Activated T-cell treated with anti-CD3 and anti-CD28 coated beads, Interleukin-2, amount 50 U/mL, for 48 hours (primary cell): ENCODE data around the gene ZCCHC9.
"Not testable (repeated sequence)": the region's sequence is repeated elsewhere in the genome, so short reads cannot be mapped to it uniquely, and the experiment has no call there.

Experiments
- DNase-seq, 2 experiments: peaks; one replicate each; pipeline ENCODE4 v3.0.0-alpha.2; 2020

The ZCCHC9 gene

GRCh38 chr5:81308836-81309235 lies 7.4 kb downstream of the ZCCHC9 start:
- DNase-seq: no peak

DNA sequence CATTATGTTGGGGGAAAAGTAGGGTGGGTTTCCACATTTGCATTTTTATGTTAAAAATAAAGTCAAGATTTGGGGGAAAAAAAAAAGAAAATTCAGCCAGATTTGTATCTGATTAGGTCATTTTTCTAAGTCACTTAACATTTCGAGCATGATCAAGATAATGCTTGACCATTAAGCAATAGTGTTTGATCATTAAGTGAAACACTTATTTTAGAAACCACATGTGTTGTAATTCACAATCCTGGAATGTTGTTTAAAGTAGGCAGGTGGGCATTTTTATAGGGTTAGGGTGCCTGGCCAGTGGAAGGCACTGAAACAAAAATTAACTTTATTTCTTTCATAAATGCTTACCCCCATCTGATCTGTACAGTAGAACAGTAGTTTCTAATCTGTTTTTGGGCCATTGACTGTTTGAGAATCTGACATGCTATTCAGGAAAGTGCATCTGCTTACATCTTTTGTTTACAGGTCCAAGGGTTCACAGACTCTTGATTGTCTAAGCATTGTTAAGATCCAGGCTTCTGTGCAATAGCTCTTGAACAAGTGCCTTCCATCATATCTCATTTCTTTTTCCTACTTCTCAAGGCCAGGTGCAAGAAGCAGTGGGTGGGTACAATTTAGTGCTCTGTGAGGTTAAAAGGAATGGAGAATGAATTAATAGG lies 9.1 kb downstream of the ZCCHC9 start:
- no peak for DNase-seq

- no peak for DNase-seq
Observed at GRCh38 chr5:81313278-81313677, 11.9 kb downstream of the ZCCHC9 start.

DNA sequence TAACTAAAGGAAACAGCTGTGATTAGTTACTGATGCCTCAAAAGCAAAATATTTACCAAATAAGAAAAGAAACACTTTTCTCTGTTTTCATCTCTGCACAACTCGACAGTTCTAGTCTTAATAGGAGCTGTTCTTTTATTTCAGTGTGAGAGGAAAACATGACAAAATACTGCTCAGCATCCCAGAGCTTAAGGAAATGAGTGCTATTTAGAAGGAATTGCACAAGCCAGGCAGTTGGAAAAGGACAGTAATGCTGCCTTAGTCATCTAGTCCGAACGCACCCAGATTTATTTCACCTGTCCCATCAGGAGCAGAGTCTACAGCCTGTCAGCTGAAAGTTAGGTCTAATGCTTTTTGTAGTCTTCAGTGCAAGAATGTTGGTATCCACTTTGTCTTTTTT lies 12.3 kb downstream of the ZCCHC9 start:
- no peak for DNase-seq

DNA sequence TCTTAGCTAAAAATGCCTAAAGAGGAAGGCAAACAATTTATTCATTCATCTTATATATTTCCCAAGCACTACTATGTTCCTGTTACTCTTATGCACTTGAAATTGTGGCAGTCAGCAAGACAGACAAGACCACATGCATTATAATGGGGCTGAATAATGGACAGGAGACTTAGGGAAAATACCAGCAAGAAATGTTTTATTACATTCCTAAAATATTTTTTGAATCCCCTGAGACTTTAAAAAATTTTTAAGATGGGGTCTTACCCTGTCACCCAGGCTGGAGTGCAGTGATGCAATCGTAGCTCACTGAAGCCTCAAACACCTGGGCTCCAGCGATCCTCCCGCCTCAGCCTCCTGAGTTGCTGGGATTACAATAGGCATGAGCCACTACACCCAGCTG lies 13.2 kb downstream of the ZCCHC9 start:
- no peak for DNase-seq

GRCh38 chr5:81315336-81315735 lies 13.9 kb downstream of the ZCCHC9 start:
- no peak for DNase-seq

DNA sequence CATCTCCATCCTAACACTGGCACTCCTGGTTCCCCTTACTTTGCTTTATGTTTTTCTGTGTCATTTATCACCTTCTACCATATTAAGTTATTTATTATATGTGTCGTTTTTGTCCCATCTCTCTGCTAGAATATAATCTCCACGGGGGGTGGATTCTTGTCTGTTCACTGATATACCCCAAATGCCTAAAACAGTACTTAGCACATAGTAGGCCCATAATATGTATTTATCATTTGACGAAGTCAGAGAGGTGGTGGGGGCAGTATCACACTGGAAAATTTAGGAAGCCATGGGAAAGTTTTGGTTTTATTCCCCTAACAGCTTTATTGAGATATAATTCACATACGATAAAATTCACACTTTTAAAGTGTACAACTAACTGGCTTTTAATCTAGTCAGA lies 14.4 kb downstream of the ZCCHC9 start:
- no peak for DNase-seq

DNA sequence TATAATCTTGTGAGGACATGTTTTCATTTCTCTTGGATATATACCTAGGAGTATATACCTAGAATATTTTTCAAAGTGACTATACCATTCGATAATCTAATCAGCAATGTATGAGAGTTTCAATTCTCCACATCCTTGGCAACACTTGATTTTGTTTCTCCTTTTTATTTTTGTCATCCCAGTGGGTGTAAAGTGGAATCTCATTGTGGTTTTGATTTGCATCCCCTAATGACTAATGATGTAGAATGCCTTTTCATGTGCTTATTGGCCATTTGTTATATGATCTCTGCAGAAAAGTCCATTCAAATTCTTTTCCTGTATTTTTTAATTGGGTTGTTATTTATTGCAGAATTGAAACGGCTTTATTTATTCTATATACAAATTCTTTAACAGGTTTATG lies 15.2 kb downstream of the ZCCHC9 start:
- DNase-seq: no peak

DNA sequence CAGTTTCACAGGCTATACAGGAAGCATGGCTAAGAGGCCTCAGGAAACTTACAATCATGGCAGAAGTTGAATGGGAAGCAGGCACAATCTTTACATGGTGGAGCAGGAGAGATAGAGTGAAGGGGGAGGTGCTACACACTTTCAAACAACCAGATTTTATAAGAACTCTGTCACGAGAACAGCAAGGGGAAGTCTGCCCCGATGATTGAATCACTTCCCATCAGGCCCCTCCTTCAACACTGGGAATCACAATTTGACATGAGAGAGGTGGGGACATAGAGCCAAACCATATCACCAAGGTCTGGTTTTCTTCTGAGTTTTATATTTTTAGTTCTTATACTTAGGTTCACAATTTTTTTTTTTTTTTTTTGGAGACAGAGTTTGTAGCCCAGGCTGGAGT lies 16.1 kb downstream of the ZCCHC9 start:
- no peak for DNase-seq

DNA sequence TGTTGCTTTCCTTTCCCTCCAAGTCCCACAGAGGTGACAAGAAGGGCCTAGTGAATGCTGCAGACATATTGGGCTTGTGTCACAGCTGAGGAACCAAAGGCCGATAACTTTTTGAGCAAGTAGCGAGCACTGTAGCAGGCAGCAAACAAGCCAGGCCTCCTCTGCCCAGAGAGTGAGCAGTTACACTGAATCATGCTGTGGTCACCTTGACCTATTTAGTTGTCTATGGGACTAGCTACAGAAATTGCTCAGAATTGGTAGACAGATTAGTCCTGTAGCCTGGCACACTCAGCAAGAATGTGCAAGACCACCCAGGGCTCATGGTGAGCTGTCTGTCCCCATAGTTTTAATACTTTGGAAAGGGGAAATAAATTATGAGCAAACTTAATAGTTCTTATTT lies 25.2 kb downstream of the ZCCHC9 start:
- no peak for DNase-seq

DNA sequence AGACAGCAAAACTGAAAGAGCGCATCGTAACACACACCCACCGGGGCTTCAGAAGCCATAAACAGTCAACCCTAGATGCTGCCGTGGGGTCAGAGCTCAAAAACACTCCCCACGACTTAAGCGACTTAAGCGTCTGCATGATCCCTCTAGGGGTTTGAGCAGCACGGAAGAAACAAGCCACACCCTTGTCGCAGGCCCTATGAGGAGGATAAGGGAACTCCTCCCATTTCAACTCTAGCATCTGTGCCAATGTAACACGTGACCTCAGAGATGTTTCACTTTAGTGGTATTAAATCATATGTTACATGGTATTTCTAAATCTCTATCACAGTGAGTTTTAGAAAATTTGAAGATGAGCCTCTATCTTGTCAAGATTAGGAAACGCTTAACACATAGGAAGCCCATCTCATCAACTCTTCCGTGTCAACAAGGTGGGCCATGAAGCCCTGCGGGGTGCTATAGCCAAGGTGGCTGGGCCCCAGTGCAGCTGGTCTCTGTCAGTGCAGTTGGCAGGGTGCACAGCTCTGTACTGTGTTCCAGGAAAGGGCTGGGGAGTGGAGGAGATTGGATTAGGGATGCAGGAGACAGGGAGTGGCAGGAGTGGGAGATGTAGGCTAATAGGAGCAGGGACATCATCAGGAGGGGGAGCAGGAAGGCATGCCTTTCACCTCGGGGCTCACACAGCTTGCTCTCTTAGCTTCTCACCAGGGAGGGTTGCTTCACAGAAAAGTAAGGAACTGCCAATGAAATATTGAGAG lies 33.1 kb downstream of the ZCCHC9 start:
- DNase-seq: no peak

GRCh38 chr5:81335946-81336345 lies 34.6 kb downstream of the ZCCHC9 start:
- no peak for DNase-seq

DNA sequence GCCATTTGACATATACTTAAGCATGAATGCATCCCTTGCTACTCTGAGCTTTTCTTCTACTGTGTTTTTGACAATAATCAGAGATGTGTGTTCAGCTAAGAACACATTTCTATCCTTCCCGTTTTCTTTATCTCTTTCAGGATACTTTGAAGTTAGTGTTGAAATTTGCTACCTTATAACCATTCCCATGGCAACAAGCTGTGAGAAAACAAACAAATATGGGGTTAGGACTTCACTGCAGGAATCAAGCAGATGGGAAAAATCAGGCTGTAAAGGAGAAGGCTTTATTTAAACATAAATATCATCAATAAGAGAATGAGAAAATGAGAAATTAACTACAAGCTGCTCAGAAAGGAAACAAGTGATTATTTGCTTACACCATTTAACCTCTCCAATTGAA lies 35.2 kb downstream of the ZCCHC9 start:
- DNase-seq: no peak

GRCh38 chr5:81337803-81338202 lies 36.4 kb downstream of the ZCCHC9 start:
- DNase-seq: no peak

GRCh38 chr5:81338213-81338612 lies 36.8 kb downstream of the ZCCHC9 start:
- not testable (repeated sequence) for DNase-seq

- DNase-seq: no peak
Observed at GRCh38 chr5:81344736-81345135, 43.3 kb downstream of the ZCCHC9 start.

- DNase-seq: no peak
Observed at GRCh38 chr5:81345411-81346003, 44.1 kb downstream of the ZCCHC9 start.

DNA sequence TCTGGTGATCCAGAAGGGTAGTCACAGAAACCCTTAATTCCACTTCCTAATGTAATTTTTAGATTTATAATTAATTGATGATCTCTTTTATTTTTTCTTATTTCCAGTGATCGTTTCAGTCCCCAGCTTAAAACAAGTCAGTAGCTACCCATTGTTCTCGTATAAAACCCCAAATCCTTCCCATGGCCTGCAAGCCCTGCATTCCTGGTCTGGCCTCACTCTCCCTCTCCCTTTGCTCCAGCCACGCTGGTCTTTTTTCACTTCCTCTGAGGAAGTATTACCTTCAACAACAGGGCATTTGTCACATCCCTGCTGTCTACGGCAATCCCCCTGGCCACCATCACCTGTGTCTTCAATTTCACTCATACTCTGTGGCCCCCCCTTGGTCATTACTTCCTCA lies 47.8 kb downstream of the ZCCHC9 start:
- DNase-seq: no peak

GRCh38 chr5:81350507-81350906 lies 49.1 kb downstream of the ZCCHC9 start:
- DNase-seq: no peak

DNA sequence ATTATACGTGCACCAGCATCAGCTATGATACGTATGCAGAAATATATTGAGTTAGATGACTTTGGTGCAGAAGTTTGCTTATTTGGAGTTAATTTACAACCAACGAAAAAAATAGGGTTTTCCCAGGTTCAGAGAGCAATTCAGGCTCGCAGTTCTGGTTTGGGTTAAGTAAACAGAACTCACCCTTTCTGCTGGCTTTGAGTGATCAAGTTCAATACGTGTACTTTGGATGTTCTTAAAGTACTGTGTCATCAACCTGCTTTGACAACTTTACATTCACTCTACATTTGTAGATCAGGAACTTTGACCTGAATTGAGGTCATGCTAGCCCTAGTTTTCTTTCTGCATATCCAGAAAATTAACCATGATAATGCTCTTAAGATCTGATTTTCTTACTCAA lies 51.8 kb downstream of the ZCCHC9 start:
- DNase-seq: no peak

- DNase-seq: no peak
Observed at GRCh38 chr5:81354093-81354492, 52.7 kb downstream of the ZCCHC9 start.

DNA sequence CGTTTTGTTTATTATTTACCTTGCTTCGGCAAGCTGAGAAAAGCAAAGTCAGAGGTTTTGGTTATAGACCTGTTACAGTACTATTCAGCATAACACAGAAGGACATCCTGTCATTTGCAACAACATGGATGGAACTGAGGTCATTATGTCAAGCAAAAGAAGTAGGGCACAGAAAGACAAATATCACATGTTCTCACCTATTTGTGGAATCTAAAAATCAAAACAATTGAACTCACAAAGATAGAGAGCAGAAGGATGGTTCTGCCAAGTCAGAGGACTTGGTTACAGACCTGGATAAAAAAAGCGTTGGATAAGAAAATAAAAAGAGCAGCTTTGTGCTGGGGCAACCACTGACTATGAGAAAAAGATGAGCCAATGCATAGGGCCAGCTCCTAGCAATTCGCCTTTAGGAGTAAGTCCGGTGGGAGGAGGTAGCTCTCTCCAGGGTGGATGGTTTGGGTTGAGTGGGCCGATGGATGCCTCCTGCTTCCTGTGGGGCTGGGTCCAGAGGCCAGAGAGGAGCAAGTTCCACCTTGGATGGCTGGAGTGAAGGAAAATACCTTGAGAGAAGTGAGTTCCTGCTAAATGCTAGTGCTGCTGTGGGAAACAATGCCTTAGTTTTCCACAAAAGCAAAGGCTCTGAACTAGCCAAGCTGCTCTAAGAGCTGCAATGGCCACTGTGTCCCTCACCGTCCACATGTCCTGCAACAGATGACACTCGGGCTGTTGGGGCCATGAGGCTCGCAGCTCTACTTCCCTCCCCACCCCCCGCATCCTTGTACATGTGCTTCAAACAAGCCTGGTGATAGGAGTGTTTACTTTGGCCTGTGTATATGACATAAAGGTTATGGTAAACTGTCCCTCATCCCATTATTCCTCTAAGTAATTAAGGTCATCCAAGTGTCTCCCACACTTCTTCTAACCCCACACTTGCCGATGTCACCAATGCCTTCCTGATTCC lies 54.2 kb downstream of the ZCCHC9 start:
- DNase-seq: no peak

- DNase-seq: no peak
Observed at GRCh38 chr5:81359108-81359507, 57.7 kb downstream of the ZCCHC9 start.
